ENCODE results near the gene AXIN1.

The AXIN1 gene

GRCh38 chr16:301235-301634 is 51.3 kb downstream of the AXIN1 start:
- DNase-seq: no peak

- DNase-seq: no peak
These were observed 54.7 kb downstream of the AXIN1 start for GRCh38 chr16:297832-298231.

GRCh38 chr16:296806-297510 is 55.6 kb downstream of the AXIN1 start:
- no peak for DNase-seq

GRCh38 chr16:296276-296675 is 56.2 kb downstream of the AXIN1 start:
- DNase-seq: no peak

GRCh38 chr16:293043-293775 is 59.3 kb downstream of the AXIN1 start:
- DNase-seq: no peak

GRCh38 chr16:291539-291938 is 61.0 kb downstream of the AXIN1 start:
- DNase-seq: no peak

- DNase-seq: no peak
These were observed 61.7 kb downstream of the AXIN1 start for GRCh38 chr16:290681-291405.

- DNase-seq: no peak
These were observed 62.4 kb downstream of the AXIN1 start for GRCh38 chr16:290015-290680.

GRCh38 chr16:289395-289997 is 63.0 kb downstream of the AXIN1 start:
- no peak for DNase-seq

GRCh38 chr16:287981-288920 is 64.3 kb downstream of the AXIN1 start:
- DNase-seq: no peak

- DNase-seq: no peak
These were observed 65.2 kb downstream of the AXIN1 start for GRCh38 chr16:287298-287811.

GRCh38 chr16:286491-287297 is 65.8 kb downstream of the AXIN1 start:
- DNase-seq: no peak

GRCh38 chr16:285146-286055 is 67.1 kb downstream of the AXIN1 start:
- no peak for DNase-seq

- no peak for DNase-seq
These were observed 68.1 kb downstream of the AXIN1 start for GRCh38 chr16:284204-285120.

- no peak for DNase-seq
These were observed 69.3 kb downstream of the AXIN1 start, which contains the start of gene PDIA2 for GRCh38 chr16:283033-283805. Gene PDIA2 (plus strand): TSS chr16:283164. CDS start chr16:283170, 6 bp downstream.

- DNase-seq: no peak
These were observed 70.0 kb downstream of the AXIN1 start for GRCh38 chr16:282491-282890.

- no peak for DNase-seq
These were observed 70.8 kb downstream of the AXIN1 start for GRCh38 chr16:281660-282255.

Measured in OCI-M1 (cell line).